ENCODE measurements around the gene GALNT11.

DNA sequence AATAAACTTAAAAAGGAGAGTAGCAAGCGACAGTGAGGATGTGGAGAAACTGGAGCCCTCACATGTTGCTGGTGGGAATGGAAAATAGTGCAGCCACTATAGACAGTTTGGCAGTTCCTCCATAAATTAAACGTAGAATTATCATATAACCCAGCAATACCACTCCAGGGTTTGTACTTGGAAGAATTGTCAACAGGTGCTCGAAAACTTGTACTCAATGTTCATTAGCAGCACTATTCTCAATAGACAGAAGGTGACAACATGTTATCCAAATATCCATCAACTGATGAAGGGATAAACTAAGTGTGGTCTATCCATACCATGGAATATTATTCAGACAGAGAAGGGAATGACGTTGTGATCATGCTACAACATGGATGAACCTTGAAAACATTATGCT, 71.9 kb downstream of the GALNT11 start:
- TF ChIP-seq, protein P1, sequence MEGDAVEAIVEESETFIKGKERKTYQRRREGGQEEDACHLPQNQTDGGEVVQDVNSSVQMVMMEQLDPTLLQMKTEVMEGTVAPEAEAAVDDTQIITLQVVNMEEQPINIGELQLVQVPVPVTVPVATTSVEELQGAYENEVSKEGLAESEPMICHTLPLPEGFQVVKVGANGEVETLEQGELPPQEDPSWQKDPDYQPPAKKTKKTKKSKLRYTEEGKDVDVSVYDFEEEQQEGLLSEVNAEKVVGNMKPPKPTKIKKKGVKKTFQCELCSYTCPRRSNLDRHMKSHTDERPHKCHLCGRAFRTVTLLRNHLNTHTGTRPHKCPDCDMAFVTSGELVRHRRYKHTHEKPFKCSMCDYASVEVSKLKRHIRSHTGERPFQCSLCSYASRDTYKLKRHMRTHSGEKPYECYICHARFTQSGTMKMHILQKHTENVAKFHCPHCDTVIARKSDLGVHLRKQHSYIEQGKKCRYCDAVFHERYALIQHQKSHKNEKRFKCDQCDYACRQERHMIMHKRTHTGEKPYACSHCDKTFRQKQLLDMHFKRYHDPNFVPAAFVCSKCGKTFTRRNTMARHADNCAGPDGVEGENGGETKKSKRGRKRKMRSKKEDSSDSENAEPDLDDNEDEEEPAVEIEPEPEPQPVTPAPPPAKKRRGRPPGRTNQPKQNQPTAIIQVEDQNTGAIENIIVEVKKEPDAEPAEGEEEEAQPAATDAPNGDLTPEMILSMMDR (IDR thresholded peaks at IDR 0.05; ENCODE audit: low read depth, low read length, poor library complexity, severe bottlenecking): no peak
- no peak for TF ChIP-seq EZH2phosphoT487 (IDR thresholded peaks at IDR 0.05; ENCODE audit: borderline replicate concordance, low read length)

Data from DOHH2 (cell line).